ENCODE results near the gene RFX1. TPM values are rescaled to one million over a fixed set of nuclear protein-coding genes. Genes with fewer than 3 reads are reported as not detected.
"Not testable (repeated sequence)": the region's sequence is repeated elsewhere in the genome, so short reads cannot be mapped to it uniquely, and the experiment has no call there.

RFX1 gene
- total RNA-seq, 1 donor from 2014 or later = 8.3 TPM

- peak; percentile 50 for ATAC-seq
These were observed 27.5 kb downstream of the RFX1 start for GRCh38 chr19:13978351-13979243.

- no peak for ATAC-seq
These were observed 28.3 kb downstream of the RFX1 start for GRCh38 chr19:13977803-13978202.

GRCh38 chr19:13976446-13976845 is 29.7 kb downstream of the RFX1 start:
- no peak for ATAC-seq

- ATAC-seq = no peak
These were observed 30.2 kb downstream of the RFX1 start for GRCh38 chr19:13975870-13976269.

- ATAC-seq = peak; percentile 49
These were observed 32.0 kb downstream of the RFX1 start for GRCh38 chr19:13974073-13974472.

GRCh38 chr19:13973479-13973878 is 32.6 kb downstream of the RFX1 start:
- ATAC-seq = not testable (repeated sequence)

- no peak for ATAC-seq
These were observed 33.6 kb downstream of the RFX1 start for GRCh38 chr19:13972368-13973155.

- not testable (repeated sequence) for ATAC-seq
These were observed 34.3 kb downstream of the RFX1 start for GRCh38 chr19:13971868-13972267.

- no peak for ATAC-seq
These were observed 36.2 kb downstream of the RFX1 start for GRCh38 chr19:13969897-13970296.

- ATAC-seq = no peak
These were observed 37.1 kb downstream of the RFX1 start for GRCh38 chr19:13968999-13969398.

GRCh38 chr19:13968383-13968935 is 37.7 kb downstream of the RFX1 start:
- ATAC-seq = no peak

- ATAC-seq = not testable (repeated sequence)
These were observed 38.9 kb downstream of the RFX1 start for GRCh38 chr19:13967206-13967605.

GRCh38 chr19:13966684-13967128 is 39.4 kb downstream of the RFX1 start:
- no peak for ATAC-seq

GRCh38 chr19:13965926-13966683 is 40.0 kb downstream of the RFX1 start:
- ATAC-seq = no peak

- no peak for ATAC-seq
These were observed 40.7 kb downstream of the RFX1 start for GRCh38 chr19:13965377-13965896.

GRCh38 chr19:13964776-13965175 is 41.3 kb downstream of the RFX1 start:
- ATAC-seq = no peak

- no peak for ATAC-seq
These were observed 42.5 kb downstream of the RFX1 start for GRCh38 chr19:13963603-13964105.

GRCh38 chr19:13962699-13963602 is 43.2 kb downstream of the RFX1 start:
- ATAC-seq = no peak

- ATAC-seq = no peak
These were observed 44.1 kb downstream of the RFX1 start for GRCh38 chr19:13961826-13962698.
